ENCODE data around the gene IFI16.
"Not testable (repeated sequence)": the region's sequence is repeated elsewhere in the genome, so short reads cannot be mapped to it uniquely, and the experiment has no call there.

Gene IFI16

DNA sequence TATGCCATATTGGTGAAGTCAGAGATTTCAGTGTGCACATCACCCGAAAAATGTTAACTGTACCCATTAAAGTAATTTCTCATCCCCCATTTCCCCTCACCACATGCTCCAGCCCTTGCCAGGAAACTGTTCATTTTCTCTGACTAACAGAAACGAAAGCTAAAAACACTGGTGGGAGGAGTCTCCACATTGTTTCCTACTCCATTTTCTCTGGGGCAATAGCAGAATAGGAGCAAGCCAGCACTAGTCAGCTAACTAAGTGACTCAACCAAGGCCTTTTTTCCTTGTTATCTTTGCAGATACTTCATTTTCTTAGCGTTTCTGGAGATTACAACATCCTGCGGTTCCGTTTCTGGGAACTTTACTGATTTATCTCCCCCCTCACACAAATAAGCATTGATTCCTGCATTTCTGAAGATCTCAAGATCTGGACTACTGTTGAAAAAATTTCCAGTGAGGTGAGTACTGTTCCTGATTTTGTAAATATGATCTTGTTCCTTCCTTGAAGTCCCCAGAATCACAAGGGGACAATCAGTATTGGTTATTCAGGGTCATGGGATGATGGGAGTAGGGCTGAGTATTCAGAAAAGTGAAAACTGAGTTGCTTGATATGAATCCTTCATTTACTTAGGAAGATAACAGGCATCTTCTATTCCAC, at the start of gene IFI16:
TSS of gene IFI16 (plus strand) at position 204 of the 658 bp plus-strand sequence. CDS start 4,774 bp downstream, outside the sequence.
- no peak for DNase-seq

GRCh38 chr1:158961178-158961577, 48.5 kb upstream of the IFI16 start:
- DNase-seq, result no peak

DNA sequence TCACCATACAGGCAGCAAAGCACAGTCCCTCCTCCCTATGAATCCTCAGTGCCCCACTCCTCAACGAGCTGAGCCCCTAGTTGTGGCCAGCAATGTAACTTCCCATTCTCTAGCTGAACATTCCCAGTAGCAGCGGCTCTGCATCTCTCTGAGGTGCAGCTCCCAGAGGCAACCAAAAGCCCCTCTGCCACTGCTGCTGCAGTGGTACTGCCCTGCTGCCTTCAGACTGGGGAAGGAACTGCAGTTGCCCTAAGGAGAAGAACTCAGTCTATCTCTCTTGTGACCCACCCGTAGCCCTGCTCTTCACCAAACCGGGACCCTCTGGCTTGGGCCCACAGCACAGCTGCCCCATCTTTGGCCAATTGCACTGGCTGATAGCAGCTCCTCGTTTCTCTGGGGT, 46.7 kb upstream of the IFI16 start:
- no peak for DNase-seq

DNA sequence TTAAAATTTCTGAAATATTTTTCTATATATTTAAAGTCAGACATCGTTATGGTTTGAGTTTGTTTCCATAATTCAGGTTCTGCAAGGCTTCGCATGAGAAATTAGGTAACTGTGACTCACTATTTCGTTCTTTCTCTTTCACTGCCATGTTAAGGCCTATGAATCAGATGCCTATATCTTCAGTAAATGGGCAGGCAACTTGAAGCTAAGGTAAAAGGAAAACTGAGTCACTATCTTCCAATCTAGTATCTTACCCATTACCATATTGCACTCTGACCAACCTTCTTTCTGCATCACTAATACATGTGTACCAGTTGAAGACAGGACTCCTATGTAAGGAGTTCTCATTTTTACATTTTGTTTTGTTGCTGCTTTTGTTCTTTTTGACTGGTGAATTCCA, 40.5 kb upstream of the IFI16 start:
- no peak for DNase-seq

DNA sequence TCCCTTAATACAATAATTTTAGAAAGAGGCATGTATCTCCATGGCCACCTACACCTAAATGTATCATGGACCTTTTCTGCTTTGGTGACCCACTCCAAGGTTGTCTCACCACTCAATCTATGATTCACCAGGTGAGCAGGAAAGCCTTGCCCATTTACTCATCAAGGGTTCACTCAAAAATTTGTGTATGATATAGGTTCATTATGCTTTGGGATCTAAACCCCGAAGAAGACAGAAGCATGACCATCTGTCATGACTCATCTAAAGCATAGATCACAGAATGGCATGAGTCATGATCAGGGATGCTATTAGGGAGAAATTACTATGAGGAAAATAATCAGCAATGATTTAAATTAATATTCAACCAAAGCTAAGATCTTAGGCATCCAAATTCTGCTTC, 39.9 kb upstream of the IFI16 start:
- no peak for DNase-seq

GRCh38 chr1:158972841-158973240, 36.9 kb upstream of the IFI16 start:
- no peak for DNase-seq

DNA sequence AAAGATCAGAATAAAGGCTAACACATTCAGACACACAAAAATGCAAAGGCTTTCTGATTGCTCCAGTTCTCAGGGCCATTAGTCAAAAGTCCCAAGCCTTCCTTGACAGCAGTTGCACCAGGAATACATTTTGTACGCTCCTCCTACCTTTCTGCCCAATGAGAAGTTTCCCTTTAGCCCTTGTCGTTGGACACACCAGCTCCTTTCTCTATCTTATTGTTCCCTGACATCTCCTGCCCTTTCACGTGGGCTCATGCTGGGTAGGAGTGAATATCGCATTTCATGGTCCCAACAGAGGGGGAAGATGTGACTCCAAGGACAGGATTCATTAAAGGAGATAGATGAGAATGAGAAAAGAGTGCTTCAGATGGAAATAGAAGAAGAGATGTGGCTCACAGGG, 33.5 kb upstream of the IFI16 start:
- no peak for DNase-seq

DNA sequence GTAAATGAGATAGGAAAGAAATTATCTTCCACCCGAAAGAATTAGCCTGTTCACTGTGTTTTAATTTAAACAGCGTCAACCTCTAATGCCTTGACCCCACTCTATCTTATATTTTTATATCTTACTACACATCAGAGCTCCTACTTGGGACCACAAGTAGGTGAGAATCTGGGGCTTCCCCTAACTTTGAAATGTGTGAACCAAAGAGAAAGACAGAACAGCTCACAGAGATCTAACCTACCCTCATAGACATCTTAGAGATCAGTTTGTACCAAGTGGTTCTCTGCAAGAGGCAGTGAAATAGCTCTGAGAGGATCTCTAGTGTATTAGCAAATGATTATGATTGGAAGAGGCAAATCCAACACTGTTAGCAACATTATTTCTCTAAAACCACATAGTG, 31.0 kb upstream of the IFI16 start:
- no peak for DNase-seq

DNA sequence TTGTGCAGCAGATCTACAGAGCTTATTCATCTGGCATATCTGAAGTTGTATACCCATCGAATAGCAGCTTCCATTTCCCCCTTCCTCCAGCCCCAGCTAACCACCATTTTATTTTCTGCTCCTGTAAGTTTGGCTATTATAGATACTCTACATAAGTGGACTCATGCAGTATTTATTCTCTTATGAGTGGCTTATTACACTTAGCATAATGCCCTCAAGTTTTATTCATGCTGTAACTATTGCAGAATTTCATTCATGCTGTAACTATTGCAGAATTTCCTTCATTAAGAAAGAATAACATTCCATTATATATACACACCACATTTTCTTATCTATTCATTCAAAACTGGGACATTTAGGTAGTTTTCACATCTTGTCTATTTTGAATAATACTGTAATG, 30.5 kb upstream of the IFI16 start:
- no peak for DNase-seq

DNA sequence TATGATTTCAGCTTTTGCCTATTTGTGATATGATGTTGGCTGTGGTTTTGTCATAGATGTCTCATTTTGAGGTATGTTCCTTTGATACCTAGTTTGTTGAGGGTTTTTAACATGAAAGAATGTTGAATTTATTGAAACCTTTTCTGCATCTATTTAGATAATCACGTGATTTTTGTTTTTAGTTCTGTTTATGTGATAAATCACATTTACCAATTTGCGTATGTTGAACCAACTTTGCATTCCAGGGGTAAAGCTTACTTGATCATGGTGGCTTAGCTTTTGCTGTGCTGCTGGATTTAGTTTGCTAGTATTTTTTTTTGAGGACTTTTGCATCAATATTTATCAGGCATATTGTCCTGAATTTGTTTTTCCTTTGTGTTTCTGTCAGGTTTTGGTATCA, 26.5 kb upstream of the IFI16 start:
- no peak for DNase-seq

DNA sequence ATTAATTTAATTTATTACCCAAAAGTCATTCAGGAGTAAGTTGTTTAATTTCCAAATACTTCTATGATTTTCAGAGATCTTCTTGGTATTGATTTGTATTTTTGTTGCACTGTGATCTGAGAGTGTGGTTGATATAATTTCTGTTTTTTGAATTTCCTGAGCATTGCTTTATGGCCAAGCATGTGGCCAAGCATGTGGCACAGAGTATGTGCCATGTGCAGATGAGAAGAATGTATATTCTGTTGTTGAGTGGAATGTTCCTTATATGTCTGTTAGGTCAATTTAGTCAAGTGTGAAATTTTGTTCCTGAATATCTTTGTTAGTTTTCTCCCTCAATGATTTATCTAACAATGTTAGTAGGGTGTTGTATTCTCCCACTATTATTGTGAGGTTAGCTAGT, 25.3 kb upstream of the IFI16 start:
- DNase-seq, result no peak

GRCh38 chr1:158989424-158989823, 20.3 kb upstream of the IFI16 start:
- DNase-seq, result no peak

DNA sequence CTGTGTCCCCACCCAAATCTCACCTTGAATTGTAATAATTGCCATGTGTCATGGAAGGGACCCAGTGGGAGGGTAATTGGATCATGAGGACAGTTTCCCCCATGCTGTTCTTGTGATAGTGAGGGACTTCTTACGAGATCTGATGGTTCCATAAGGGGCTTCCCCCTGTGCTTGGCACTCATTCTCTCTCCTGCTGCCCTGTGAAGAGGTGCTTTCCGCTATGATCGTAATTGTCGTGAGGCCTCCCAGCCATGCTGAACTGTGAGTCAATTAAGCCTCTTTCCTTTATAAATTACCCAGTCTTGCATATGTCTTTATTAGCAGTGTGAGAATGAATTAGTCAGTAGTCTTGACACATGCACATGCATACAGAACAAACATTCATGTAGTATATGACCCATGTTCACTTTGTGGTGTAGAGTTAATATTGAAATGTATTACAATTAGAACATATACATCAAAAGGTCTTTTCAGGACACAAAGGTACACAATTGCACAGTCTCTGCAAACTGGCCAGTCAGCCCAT, 16.9 kb upstream of the IFI16 start:
- DNase-seq, result no peak

- DNase-seq, result no peak
Measured at GRCh38 chr1:158996998-158997397, 12.7 kb upstream of the IFI16 start.

- DNase-seq, result no peak
Measured at GRCh38 chr1:158998037-158998780, 11.5 kb upstream of the IFI16 start.

- peak; percentile 90 for DNase-seq
Measured at GRCh38 chr1:158998781-158999161, 10.9 kb upstream of the IFI16 start.

GRCh38 chr1:158999316-159000069, 10.2 kb upstream of the IFI16 start:
- DNase-seq, result peak; percentile 84

DNA sequence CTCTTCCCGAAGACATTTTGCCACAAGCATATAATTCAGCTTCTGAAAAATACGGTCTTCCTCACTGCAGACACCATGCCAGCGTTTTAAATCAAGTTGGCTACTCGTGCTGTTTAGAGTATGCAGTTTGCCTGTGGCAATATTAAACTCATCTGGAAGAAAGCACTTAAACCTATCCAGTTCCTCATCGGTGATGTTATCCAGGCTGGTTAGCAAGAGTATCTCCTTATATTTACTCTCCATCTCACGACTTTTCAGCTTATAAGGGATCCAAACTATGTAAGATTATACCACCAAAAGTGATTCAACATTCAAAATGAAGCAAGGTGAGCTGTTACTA, 9.7 kb upstream of the IFI16 start:
- no peak for DNase-seq

GRCh38 chr1:159000625-159001024, 9.1 kb upstream of the IFI16 start:
- DNase-seq, result peak; percentile 11

DNA sequence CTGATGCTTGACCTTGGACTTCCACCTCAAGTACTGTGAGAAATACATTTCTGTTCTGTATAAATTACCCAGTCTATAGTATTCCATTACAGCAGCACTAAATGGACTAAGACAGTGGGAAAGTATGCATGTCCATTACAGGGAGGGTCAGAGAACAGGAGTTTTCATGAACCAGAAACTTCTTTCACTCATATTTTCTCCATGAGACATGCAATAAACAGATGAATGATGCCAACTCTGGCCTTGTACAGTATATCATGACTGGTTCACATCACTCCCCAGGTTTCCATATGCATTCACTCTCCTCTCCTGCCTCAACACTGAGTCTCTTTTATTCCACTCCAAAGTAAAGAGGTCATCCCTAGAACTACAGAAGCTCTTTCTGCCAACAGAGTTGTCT, 4.5 kb upstream of the IFI16 start:
- no peak for DNase-seq

GRCh38 chr1:159005676-159006075, 4.0 kb upstream of the IFI16 start:
- peak; percentile 12 for DNase-seq

DNA sequence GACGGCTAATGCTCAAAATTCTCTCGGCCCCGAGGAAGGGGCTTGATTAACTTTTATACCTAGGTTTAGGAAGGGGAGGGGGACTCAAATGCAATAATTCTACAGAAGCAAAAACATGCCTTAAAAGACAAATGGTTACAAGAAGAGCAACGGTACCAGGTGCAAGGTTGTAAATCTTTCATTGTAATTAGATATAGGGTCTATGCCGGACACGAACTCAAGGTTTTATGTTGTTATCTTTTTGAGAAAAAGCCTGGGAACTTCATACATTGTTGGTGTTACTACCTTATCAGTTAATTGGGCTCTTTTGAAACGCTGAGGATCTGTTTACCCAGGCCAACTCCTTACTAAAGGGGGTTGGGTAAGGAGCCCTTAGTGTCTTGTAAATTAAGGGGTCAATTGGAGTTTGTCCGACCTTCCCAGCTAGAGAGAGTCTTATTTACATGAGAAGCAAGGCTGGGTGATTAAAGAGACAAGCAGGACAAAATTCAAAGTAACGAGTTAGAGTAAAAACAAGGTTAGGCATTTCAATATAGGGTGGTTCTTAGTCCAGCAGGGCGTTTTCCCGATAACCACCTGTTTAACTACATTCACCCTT, 3.4 kb upstream of the IFI16 start:
- not testable (repeated sequence) for DNase-seq

GRCh38 chr1:159007726-159008125, 2.0 kb upstream of the IFI16 start:
- no peak for DNase-seq

Measured in retina (tissue), 1 donor.